CD14-positive monocyte (primary cell): ENCODE data around the gene FBXL2. TPM values are rescaled to one million over a fixed set of nuclear protein-coding genes. Genes with fewer than 3 reads are reported as not detected.

Experiments
- DNase-seq, 3 donors: peaks; one replicate each; pipeline ENCODE4 v3.0.0-alpha.2; 2011 to 2022
- H2AFZ ChIP-seq: 2 replicates; pipeline ENCODE4 v1.6.0; 2012; ENCODE audit warnings: mild to moderate bottlenecking, low read depth, low read length, inconsistent platforms; ENCODE audit not compliant: insufficient read depth, poor library complexity, severe bottlenecking
- H3K27ac ChIP-seq, 2 donors: 1 replicate in 1 of 2; 2 replicates in 1 of 2; pipeline ENCODE4 v1.5.1; 2012 to 2013; ENCODE audit warnings: low read length in 2 of 2, control low read depth in 1 of 2, inconsistent platforms in 1 of 2, low read depth in 1 of 2, mild to moderate bottlenecking in 1 of 2
- H3K27me3 ChIP-seq, 2 donors: one replicate each; pipeline versions ENCODE4 v1.6.0 to v1.6.1; 2011 to 2013; ENCODE audit warnings: low read length in 2 of 2; ENCODE audit not compliant: control insufficient read depth in 2 of 2, insufficient read depth in 2 of 2
- H3K36me3 ChIP-seq, 2 donors: replicated peaks in 1 of 2; 1 replicate in 1 of 2; 2 replicates in 1 of 2; pipeline versions ENCODE4 v1.5.1 to v1.6.1; 2012 to 2013; ENCODE audit warnings: low read length in 2 of 2, control low read depth in 1 of 2, inconsistent platforms in 1 of 2, mild to moderate bottlenecking in 1 of 2; ENCODE audit not compliant: insufficient read depth in 2 of 2, control insufficient read depth in 1 of 2
- H3K4me1 ChIP-seq, 2 donors: 1 replicate in 1 of 2; 2 replicates in 1 of 2; pipeline versions ENCODE4 v1.5.1 to v1.6.1; 2012 to 2013; ENCODE audit warnings: low read length in 2 of 2, control low read depth in 1 of 2, inconsistent platforms in 1 of 2, mild to moderate bottlenecking in 1 of 2, moderate library complexity in 1 of 2; ENCODE audit not compliant: insufficient read depth in 2 of 2, control insufficient read depth in 1 of 2
- H3K4me2 ChIP-seq: replicated peaks from 2 replicates; pipeline ENCODE3; 2012; ENCODE audit warnings: low read length, moderate library complexity, mild to moderate bottlenecking; ENCODE audit not compliant: poor library complexity, severe bottlenecking; ENCODE audit errors: extremely low read depth
- H3K4me3 ChIP-seq, 3 experiments: fragments of 200-600 bp in 1 of 3; sonication (generic) in 1 of 3; replicated peaks in 1 of 3; 1 replicate in 2 of 3; 2 replicates in 1 of 3; pipeline ENCODE4 v1.5.1; 2011 to 2013; ENCODE audit warnings: low read length in 3 of 3, mild to moderate bottlenecking in 3 of 3, control low read depth in 2 of 3, low read depth in 2 of 3, inconsistent platforms in 1 of 3, moderate library complexity in 1 of 3
- H3K79me2 ChIP-seq: 2 replicates; pipeline ENCODE4 v1.6.0; 2012; ENCODE audit warnings: mild to moderate bottlenecking, control low read depth, inconsistent platforms, low read length, moderate library complexity; ENCODE audit not compliant: insufficient read depth
- H3K9ac ChIP-seq: 2 replicates; pipeline ENCODE4 v1.6.0; 2017; ENCODE audit warnings: low read length, mild to moderate bottlenecking; ENCODE audit not compliant: insufficient read depth, poor library complexity, severe bottlenecking
- H3K9me3 ChIP-seq, 2 donors: replicated peaks in 1 of 2; 1 replicate in 1 of 2; 2 replicates in 1 of 2; pipeline versions ENCODE4 v1.5.1 to v1.6.1; 2012 to 2013; ENCODE audit warnings: low read length in 2 of 2, control low read depth in 1 of 2; ENCODE audit not compliant: control insufficient read depth in 1 of 2, insufficient read depth in 1 of 2
- H4K20me1 ChIP-seq: 2 replicates; pipeline ENCODE4 v1.6.0; 2012; ENCODE audit warnings: mild to moderate bottlenecking, low read length, control low read depth, moderate library complexity; ENCODE audit not compliant: insufficient read depth
- H3K27ac Mint-ChIP-seq, 7 donors: one replicate each; pipeline ENCODE4 v1.8.0; 2020; ENCODE audit warnings: mild to moderate bottlenecking in 7 of 7, mixed read lengths in 7 of 7, moderate library complexity in 6 of 7, inconsistent platforms in 2 of 7
- H3K27me3 Mint-ChIP-seq, 3 donors: one replicate each; pipeline ENCODE4 v1.8.0; 2021 to 2022; ENCODE audit warnings: low read depth in 3 of 3, mild to moderate bottlenecking in 3 of 3, mixed read lengths in 3 of 3, moderate library complexity in 3 of 3, inconsistent platforms in 1 of 3
- H3K36me3 Mint-ChIP-seq, 2 donors: one replicate each; pipeline ENCODE4 v1.8.0; 2020; ENCODE audit warnings: mixed read lengths in 2 of 2, inconsistent platforms in 1 of 2, mild to moderate bottlenecking in 1 of 2
- H3K4me1 Mint-ChIP-seq: one replicate; pipeline ENCODE4 v1.8.0; 2020; ENCODE audit warnings: mild to moderate bottlenecking, mixed read lengths
- H3K4me3 Mint-ChIP-seq, 2 donors: one replicate each; pipeline ENCODE4 v1.8.0; 2020; ENCODE audit warnings: mild to moderate bottlenecking in 2 of 2, mixed read lengths in 2 of 2, moderate library complexity in 1 of 2
- H3K9me3 Mint-ChIP-seq, 7 donors: one replicate each; pipeline ENCODE4 v1.8.0; 2020 to 2022; ENCODE audit warnings: mixed read lengths in 7 of 7, mild to moderate bottlenecking in 6 of 7, moderate library complexity in 6 of 7, inconsistent platforms in 2 of 7
- CTCF ChIP-seq: fragments of 200-600 bp; IDR thresholded peaks from one replicate; pipeline ENCODE4 v1.8.0; 2022; ENCODE audit warnings: antibody characterized with exemption, mild to moderate bottlenecking
- WGBS: methylation state at CpG from one replicate; pipeline ENCODE4 v1.1.5; 2013; ENCODE audit warnings: missing lambda C conversion rate; ENCODE audit not compliant: insufficient coverage; 5-methylcytosine and 5-hydroxymethylcytosine counted together
- intact Hi-C, 2 donors: fragments of 100-400 bp; cut with micrococcal nuclease; formaldehyde crosslinking; loops; one replicate each; pipeline versions ENCODE4 v1.15.0 to v1.15.1; 2023
- polyA plus RNA-seq, 3 donors: library from polyadenylated mRNA; depleted of rRNA in 1 of 3; unstranded in 2 of 3; stranded (reverse) in 1 of 3; fragments of 300-500 nt in 2 of 3; fragments of >200 nt in 1 of 3; fragmentation: Illumina TruSeq in 2 of 3; gene quantifications; 1 replicate in 2 of 3; 2 replicates in 1 of 3; pipeline ENCODE4 v1.2.3, GENCODE V29; 2012 to 2021

FBXL2 gene
- polyA plus RNA-seq, 3 donors = not detected

DNA sequence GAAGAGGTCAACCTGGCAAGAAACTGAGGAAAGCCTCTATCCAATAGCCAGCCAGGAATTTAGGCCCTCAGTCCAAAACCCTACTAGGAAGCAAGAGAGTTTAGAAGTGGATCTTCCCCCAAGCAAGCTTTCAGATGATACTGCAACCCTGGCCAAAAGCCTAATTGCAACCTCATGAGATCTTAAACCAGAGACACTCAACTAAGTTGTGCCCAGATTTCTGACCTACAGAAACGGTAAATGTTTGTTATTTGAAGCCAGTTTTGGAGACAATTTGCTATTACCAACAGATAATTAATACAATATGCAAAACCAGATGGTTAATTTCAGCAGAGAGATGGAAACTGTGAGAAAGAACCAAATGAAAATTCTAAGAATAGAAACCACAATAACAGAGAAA, 37.0 kb upstream of the FBXL2 start:
- Histone ChIP-seq H3K4me2 (no peak overlapping the region), H3K27me3 (peaks cover 3 to 4% of the 10 kb centered on the region in 2 donors), H3K36me3 (no peaks in the 10 kb centered on the region), H3K4me3 (no peak overlapping the region), H3K27ac (no peak overlapping the region), H2AFZ (no peak overlapping the region), H3K4me1 (no peaks in the 10 kb centered on the region), H3K9ac (no peak overlapping the region), H4K20me1 (no peaks in the 10 kb centered on the region), H3K9me3 (no peaks in the 10 kb centered on the region), H3K79me2 (no peaks in the 10 kb centered on the region)
- TF ChIP-seq CTCF = no peak
- Mint-ChIP-seq H3K4me3 (no peak overlapping the region), H3K27me3 (peaks cover 2 to 9% (median 7%) of the 10 kb centered on the region in 3 donors), H3K4me1 (no peaks in the 10 kb centered on the region), H3K36me3 (no peaks in the 10 kb centered on the region), H3K27ac (no peak overlapping the region), H3K9me3 (peaks cover 0 to 12% (median 4%) of the 10 kb centered on the region in 7 donors)
- WGBS = no CpG with 5 or more reads among the region's 1 CpG
- DNase-seq = no peak
- intact Hi-C loops = no loop called here

- intact Hi-C loops = no loop called here
- H3K27me3 ChIP-seq = no peaks in the 10 kb centered on the region
- H3K4me2 ChIP-seq = no peak overlapping the region
- no peak overlapping the region for H3K9ac ChIP-seq
- H3K79me2 ChIP-seq = no peaks in the 10 kb centered on the region
- no peaks in the 10 kb centered on the region for H3K4me1 ChIP-seq
- H3K4me1 Mint-ChIP-seq = no peaks in the 10 kb centered on the region
- H3K9me3 Mint-ChIP-seq = peaks cover 0 to 4% (median 2%) of the 10 kb centered on the region in 7 donors
- H3K36me3 ChIP-seq = no peaks in the 10 kb centered on the region
- H3K27ac Mint-ChIP-seq = no peak overlapping the region
- no peaks in the 10 kb centered on the region for H3K36me3 Mint-ChIP-seq
- no peak overlapping the region for H3K27ac ChIP-seq
- TF ChIP-seq CTCF = no peak
- no peaks in the 10 kb centered on the region for H4K20me1 ChIP-seq
- no peak overlapping the region for H3K4me3 ChIP-seq
- no peak overlapping the region for H2AFZ ChIP-seq
- H3K27me3 Mint-ChIP-seq = peaks cover 0 to 4% (median 1%) of the 10 kb centered on the region in 3 donors
- no peak for DNase-seq
- no peaks in the 10 kb centered on the region for H3K9me3 ChIP-seq
- no peak overlapping the region for H3K4me3 Mint-ChIP-seq
Measured at GRCh38 chr3:33246786-33247185, 30.5 kb upstream of the FBXL2 start.
